HG03196 (cell line): ENCODE data around the gene RDX.
"Not testable (repeated sequence)": the region's sequence is repeated elsewhere in the genome, so short reads cannot be mapped to it uniquely, and the experiment has no call there.

Source experiments
- ATAC-seq: cut with Tn5 transposase; IDR thresholded peaks from one replicate; pipeline ENCODE4 v1.9.1; 2021; ENCODE audit not compliant: unreplicated experiment

RDX gene

GRCh38 chr11:110279881-110280280 lies 16.5 kb downstream of the RDX start:
- ATAC-seq, result no peak

- no peak for ATAC-seq
These were observed 23.5 kb downstream of the RDX start for GRCh38 chr11:110272919-110273318.

GRCh38 chr11:110269996-110270395 lies 26.4 kb downstream of the RDX start:
- no peak for ATAC-seq

GRCh38 chr11:110268441-110268840 lies 28.0 kb downstream of the RDX start:
- ATAC-seq, result no peak

- no peak for ATAC-seq
These were observed 34.4 kb downstream of the RDX start for GRCh38 chr11:110262072-110262403.

GRCh38 chr11:110261195-110262071 lies 35.0 kb downstream of the RDX start:
- no peak for ATAC-seq

GRCh38 chr11:110253525-110253924 lies 42.9 kb downstream of the RDX start:
- no peak for ATAC-seq

GRCh38 chr11:110251836-110252235 lies 44.6 kb downstream of the RDX start:
- no peak for ATAC-seq

- ATAC-seq, result no peak
These were observed 46.2 kb downstream of the RDX start for GRCh38 chr11:110250168-110250567.

- ATAC-seq, result no peak
These were observed 46.6 kb downstream of the RDX start for GRCh38 chr11:110249766-110250165.

GRCh38 chr11:110249066-110249465 lies 47.3 kb downstream of the RDX start:
- ATAC-seq, result no peak

GRCh38 chr11:110243791-110244190 lies 52.6 kb downstream of the RDX start:
- ATAC-seq, result no peak

GRCh38 chr11:110242746-110243145 lies 53.7 kb downstream of the RDX start:
- ATAC-seq, result no peak

GRCh38 chr11:110242188-110242587 lies 54.2 kb downstream of the RDX start:
- ATAC-seq, result no peak

- ATAC-seq, result no peak
These were observed 60.4 kb downstream of the RDX start for GRCh38 chr11:110235966-110236365.

GRCh38 chr11:110230377-110230776 lies 66.0 kb downstream of the RDX start:
- ATAC-seq, result no peak

- ATAC-seq, result no peak
These were observed 77.2 kb downstream of the RDX start for GRCh38 chr11:110219006-110219785.

GRCh38 chr11:110217936-110218335 lies 78.5 kb downstream of the RDX start:
- no peak for ATAC-seq

- no peak for ATAC-seq
These were observed 79.1 kb downstream of the RDX start for GRCh38 chr11:110217223-110217877.

GRCh38 chr11:110209313-110209694 lies 87.1 kb downstream of the RDX start:
- not testable (repeated sequence) for ATAC-seq

GRCh38 chr11:110208678-110209312 lies 87.6 kb downstream of the RDX start:
- not testable (repeated sequence) for ATAC-seq
